ENCODE measurements around the gene KIAA1671.

The KIAA1671 gene

DNA sequence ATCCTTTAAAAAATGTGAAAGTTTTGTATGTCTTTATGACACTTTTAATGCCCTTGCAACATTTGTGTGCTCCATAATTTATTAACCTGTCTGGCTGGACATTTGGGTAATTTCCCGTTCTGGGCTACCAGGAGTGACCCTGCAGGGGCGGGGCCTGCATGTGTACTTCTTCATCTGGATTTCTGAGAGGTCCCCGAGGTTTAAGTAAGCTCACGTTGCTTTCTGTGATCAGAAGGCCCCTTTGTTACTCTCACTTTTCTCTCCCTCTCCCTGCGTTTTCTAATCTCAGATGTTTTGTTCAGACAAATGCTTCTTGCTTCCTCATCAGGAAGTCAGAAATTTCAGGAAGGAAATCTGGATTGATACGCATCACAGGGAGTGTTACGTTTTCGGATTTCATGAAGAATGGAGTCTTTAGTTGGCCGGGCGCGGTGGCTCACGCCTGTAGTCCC, 168.3 kb downstream of the KIAA1671 start:
- DNase-seq: no peak

DNA sequence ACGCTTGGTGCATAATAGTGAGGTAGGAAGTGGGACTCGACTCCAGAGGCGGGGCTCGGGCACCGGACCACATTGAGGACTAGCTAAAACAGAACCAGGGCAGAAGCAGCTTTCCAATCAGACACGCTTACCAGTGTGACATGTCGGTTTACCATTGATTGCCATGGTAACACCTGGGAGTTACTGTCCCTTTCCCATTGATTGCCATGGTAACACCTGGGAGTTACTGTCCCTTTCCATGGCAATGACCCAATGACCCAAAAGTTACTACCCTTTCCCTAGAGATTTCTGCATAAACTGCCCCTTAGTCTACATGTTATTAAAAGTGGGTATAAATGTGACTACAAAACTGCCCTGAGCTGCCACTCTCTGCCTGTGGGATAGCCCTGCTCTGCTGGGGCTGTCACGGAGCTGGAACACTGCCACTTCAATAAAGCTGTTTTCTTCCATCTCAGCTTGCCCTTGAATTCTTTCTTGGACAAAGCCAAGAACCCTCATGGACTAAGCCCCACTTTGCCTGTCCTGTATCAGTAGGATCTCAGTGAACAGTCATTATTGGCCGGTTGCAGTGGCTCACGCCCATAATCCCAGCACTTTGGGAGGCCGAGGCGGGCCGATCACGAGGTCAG, 169.7 kb downstream of the KIAA1671 start:
- no peak for DNase-seq

DNA sequence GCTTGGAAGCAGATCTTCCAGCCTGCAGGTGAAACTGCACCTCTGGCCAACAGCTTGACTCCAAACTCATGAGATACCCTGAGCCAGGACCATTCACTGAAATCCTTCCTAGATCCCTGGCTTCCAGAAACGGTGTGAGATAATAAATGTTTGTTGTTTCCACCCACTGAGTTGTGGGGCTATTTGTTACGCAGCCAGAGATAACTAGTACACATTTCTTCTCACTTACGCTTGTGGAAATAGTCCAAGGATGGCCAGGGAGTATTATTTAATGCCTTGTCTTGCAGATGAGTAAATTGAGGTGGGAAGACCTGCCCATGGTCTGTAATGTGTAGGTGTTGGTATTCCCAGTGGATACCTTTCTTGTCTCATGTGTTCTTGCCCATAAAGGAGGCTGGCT, 171.2 kb downstream of the KIAA1671 start:
- DNase-seq: no peak

DNA sequence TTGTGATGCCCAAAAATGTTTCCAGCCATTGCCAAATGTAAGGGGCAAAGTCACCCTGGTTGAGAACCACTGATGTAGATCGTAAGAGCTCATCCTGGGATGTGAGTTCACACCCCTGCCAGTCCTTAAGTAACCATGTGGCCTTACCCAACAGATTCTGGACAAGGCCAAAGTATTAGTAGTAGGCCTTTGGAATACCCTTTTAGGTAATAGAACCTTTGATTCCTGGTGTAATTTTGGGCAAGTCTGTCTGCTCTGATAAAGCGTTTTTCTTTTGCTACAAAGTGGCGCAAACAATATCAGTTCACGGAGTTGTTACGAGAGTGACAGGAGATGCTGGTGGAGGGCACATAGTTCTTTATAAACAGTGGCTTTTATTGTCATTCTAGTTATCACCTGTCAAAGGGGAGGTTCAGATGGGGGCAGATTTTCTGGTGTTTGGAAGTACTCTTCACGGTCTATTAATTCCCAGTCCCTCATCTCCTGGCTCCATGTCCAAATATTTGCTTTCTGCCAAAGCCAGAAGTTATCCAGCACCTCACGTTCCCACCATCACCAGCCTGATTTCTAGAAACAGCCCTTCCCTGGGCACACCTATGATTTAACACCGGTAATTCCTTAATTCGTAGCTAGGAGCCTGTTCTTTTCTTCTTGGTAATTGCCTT, 173.3 kb downstream of the KIAA1671 start:
- DNase-seq: no peak

DNA sequence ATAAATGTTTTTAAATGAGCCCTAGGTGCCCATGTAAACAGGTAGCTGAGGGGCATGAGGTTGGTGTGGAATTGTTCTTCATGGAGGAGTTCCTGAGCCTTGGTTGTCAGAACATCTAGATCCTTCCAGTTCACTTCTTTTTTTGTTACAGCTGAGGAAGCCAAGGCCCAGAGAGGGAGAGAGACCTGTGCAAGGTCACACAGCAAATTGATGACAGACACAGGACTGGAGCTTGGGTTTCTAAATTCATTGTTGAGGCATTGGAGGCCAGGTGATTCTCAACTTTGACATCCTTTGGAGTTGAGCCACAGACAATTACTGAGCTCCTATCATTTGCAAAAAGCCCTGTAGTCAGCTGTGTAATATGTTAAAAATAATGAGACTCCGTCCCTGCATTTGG, 174.0 kb downstream of the KIAA1671 start:
- no peak for DNase-seq

DNA sequence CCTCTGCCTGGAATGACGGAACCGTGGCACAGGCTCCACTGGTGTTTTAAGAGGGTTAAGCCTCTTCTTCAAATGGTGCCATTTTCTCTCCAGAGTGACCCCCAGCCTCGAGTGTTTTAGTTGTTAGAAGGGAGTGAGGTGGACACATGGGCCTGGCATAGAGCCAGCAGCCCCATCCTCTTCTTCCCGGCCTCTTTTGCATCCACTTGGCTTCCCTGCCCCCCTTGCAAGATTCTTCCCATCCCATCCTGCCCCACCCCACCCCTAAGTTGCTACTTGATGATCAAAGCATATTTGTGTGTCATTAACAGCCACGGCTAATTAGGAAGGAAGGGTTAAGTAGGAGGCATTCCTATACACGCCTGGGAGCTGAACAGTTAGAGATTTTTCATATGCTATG, 174.8 kb downstream of the KIAA1671 start:
- DNase-seq: no peak

DNA sequence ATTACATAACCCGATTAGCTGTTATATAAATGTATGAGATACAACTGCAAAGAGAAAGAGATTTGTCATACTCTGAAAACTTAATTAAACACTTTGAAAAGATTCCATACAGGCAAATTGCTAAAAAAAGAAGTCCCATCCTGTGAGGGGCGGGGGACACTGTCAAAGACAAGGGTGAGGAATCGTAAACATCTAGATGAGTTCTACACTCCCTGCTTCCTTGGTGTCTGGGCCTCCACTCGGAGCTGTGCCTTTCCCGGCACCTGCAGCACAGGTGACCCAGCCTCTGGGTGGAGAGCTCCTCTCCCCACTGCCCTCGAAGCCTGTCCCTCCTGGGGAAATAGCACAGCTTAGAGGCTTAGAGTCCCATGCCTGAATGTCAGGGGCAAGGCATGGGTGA, 177.9 kb downstream of the KIAA1671 start:
- DNase-seq: no peak

DNA sequence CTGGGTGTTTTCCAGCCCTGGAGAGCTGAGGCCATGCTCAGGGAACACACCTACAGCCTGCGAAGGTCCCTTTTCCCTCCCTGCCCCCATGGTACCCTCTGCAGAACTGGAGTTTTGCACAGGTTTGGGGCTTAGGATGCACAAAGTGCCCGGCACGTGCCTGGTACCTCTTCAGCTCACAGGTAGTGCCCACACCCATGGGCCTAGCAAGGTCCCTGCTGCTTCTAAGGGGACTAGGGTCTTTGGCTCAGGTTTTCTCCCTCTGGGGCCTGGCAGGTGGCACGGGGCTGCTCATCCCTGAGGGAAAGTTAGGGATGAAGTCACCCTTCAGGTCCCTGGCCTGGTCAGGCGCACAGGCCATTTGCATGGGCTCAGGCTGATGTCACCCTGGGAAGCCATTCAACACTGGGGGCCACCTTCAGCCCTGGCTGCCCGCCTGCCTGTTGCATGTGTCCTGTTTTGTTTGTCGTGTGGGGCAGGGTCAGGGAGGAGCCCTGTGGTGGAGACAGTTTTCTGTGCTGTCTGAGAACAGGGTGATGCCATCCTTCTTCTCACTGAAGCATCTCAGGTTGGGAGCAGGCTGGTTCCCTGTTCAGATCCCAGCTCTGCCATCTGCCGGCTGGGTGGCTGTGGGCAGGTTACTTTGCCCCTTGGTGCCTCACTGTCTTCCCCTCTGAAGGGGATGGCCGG, 178.8 kb downstream of the KIAA1671 start:
- DNase-seq: no peak

DNA sequence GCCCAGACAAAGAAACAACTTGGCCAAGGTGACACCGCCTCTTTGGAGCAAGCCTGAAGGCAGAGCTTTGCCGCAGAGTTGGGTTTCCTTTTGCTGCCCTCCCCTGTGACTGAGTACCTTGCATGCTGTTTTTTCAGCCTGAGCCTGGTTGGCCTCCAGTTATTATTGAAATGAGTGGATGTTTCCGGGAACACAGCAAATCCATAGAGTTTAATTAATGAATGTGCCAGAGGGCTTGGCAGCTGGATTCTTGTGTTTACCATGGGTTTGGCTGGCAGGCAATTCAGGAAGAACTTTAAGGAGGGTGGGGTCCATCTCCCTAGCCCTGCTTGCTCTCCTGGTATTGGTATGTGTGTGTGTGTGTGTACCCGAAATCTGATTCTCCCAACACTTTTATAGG, 181.5 kb downstream of the KIAA1671 start:
- no peak for DNase-seq

DNA sequence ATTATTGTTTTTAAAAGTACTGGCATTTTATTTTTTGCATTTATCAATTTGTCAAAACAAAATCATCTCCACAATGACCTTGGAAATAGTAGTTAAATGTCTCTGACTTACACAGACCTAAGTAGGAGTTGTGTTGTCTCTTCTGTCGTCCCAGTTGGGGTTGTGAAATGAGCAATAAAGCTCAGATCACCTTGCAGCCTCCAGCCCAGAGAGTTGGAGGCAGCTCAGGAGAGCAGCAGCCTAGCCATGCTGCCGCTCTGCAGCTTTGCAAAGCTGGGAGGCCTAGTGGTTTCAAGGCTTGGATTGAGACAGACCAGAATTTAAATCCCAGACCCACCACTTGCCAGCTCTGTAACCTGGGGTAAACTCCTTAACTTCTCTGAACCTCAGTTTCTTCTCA, 181.9 kb downstream of the KIAA1671 start:
- no peak for DNase-seq

DNA sequence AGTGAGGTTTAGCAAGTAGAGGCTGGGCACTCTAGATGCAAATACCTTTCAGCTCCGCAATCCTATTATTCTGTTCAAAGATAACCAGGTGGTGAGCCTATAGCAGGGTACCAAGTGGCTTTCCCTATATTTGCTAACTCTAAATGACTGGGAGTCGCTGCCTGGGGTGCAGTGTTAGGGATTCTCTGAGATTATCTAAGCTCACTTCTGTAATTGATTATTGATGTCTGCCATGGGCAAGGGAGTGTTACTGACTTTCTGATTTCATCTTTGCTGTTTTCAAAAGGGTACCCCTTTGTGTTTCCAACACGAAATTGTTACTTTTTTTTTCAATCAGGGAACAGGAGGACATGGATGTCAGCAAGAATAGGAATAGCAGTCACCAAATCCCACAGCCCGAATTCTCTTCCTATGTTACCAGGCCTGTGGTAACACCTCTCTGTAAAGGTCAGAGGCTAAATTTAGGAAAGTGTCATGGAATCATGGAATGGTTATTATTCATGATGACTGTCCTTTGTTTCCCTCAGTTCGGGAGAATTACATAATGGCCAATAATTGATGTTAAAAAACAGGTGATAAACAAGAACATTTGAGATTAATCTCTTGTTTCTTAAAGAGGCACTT, 184.5 kb downstream of the KIAA1671 start:
- DNase-seq: no peak

DNA sequence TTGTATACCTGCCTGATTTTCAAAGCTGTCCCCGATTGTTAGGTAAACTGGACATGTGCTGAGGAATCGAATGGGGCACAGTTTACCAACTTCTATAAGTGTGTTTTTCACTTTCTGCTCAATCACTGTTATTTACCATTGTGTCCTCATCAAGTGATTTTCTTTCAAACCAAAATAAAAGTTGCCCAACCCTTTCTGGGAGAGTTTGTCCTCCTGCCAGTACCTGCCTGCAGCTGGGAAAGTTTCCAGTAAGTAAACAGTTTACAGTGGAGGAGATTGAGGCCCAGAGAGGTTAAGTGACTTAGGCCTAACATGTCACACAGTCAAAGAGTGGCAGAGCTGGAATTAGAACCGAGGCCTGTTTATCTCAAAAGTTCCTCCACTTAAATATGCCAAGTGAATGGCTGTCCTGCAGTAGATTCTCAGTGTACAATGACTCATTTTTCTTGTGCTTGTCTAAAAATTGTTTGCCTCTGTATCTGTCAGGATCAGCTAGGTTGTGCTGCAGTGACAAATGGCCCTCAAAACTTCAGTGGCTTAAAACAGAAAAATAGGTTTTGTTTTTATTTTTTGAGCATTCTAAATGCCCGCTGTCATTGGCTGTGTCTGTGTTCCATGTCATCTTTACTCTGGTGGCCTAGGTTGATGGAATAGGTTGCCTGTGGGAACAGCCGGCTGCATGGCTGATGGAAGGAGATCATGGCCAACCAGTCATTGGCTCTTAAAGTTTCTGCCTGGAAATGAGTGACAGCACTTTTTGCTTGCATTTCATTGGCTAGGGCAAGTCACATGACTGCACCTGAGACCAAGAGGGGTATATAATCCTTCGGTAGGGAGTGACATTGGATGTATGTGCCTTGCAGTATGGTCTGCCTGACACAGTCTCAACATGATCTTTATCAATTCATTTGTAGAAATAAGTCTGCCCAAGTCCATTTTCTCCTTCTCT, 185.3 kb downstream of the KIAA1671 start:
- peak; percentile 8 for DNase-seq

DNA sequence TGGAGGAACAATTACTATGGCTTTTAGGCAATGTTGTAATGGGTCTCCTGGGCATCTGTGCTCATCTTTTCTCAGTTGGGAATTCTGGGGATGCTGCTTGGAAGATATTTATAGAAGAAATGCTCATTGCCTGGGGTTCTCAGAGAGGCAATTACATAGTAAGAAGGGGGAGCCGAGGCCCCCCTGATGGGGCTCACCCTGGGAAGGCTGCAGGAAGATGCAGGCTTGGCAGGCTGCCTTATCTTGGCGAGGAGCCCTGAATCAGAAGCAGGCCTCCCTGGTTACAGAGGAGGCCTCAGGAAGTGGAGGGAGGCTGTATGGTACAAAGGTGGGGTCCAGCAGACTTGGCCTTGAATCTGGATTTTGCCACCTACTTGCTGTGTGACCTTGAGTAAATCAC, 186.5 kb downstream of the KIAA1671 start:
- no peak for DNase-seq

DNA sequence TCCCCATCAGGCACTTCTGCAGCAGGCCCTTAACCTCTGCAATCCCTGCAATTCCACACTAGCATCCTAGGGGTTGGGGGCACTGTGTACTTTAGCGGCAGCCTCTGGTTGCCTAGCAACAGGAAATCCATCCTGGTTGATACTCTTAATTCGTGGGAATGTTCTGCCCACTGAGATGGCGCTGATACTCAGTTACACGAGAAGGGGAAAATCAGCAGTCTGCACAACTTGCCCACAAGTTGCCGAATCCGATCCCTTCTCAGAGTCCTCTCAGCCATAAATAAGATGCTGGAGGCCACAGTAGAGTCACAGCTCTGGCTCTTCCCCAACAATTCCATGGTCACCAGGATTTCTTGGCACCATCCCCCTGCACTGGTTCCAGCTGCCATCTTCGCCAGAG, 189.6 kb downstream of the KIAA1671 start:
- no peak for DNase-seq

DNA sequence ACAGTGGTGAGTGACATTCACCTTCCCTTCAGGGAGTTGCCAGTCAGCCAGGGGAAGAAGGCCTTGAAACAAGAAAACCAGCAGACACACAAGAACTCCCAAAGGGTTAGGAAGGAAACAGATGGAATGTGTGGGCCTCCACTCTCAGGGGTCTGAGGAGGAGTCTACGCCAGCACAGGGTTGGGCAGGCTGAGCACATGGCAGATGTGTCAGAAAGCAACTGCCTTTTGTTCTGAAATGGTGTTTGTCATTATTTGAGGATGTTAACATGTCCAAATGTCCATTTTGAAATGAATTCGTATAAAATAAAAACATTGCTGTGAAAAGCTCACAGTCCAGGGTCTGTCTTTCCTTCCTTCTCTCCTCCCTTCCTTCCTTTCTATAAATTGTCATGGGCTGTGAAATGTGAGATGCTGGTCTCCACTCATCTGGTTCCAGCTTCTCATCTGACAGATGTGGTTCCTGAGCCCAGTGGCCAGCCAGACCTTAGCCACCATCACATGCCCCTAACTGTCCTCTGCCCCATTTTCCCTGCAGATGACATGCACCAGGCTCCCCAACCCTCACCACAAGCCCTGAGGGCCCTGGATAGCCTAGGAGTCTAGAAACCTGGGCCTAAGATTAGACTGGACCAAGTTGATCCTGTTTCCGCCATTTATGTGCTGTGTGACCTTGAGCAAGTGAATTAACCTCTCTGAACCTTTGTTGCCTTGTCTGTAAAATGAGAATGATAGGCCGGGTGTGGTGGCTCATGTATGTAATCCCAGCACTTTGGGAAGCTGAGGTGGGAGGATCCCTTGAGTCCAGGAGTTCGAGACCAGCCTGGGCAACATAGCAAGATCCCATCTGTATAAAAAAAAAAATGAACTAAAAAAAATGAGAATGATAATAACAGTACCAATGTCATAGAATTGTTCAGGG, 190.9 kb downstream of the KIAA1671 start:
- DNase-seq: no peak

DNA sequence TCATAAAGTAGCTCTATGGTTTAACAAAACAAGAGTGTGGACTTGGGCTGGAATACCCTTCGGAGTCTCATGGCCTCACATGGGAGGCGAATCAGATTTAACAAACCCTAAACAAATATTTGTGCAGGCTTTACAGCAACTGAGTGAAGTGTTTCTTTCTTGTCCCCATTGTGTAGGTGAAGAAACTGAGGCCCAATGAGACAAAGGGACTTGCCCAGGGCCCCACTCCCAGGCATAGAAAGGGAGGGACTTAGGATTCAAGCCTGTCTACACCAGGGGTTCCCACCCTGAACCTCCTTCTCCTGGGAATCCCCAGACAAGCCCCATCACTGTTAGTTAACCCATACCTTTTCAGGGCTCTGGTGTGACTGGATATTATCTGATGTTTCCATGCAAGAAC, 192.0 kb downstream of the KIAA1671 start:
- no peak for DNase-seq

DNA sequence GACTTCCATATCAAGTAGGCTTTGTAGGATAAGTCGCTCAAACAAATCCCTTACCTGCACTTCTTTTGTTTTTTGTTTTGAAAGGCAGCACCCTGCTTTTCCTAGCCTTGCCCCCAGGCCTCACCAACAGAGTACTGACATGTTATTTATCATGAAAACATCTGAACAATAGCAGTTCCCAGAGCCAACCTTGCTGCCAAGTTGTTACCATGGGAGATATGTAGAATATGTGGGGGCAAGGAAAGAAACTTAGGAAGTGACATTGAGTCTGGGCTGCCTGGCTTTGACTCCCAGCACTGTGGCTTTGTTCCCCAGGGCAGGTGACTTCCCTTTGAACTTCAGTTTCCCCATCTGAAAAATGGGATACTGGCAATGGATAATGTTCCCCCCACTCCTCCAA, 193.8 kb downstream of the KIAA1671 start:
- no peak for DNase-seq

DNA sequence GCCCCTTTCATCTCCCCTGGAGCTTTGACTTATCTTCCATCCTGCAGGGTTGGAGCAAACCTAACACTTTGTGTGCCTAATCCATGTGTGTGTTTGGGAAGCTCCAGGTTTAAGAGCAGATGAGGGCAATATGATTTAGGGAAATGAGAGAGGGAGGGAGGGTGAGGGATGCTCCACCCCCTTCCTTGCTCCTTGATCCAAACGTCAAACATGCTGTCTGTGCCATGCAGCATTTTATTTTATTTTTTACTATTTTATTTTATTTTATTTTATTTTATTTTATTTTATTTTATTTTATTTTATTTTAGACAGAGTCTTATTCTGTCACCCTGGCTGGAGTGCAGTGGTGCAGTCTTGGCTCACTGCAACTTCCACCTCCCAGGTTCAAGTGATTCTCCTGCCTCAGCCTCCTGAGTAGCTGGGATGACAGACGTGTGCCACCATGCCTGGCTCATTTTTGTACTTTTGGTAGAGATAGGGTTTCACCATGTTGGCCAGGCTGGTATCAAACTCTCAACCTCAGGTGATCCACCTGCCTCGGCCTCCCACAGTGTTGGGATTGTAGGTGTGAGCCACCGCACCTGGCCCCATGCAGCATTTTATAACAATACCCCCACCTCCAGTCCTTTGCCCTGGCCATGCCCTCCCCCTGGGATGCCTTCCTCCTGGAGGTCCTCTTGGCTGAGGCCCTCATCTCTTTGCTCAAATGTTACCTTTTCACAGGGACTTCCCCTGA, 194.6 kb downstream of the KIAA1671 start:
- no peak for DNase-seq

DNA sequence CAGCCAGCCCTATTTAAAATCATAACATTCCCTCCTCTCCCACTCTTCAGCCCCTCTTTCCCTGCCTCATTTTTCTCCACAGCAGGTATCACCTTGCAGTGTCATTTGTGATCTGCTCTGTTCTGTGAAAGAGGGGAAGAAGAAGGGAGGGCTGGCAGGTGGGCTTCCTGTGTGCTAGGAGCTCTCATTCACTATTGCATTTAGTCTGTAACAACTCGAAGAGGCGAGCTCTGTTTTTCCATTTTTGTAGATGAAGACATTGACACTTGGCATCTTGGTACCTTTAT, 195.1 kb downstream of the KIAA1671 start:
- DNase-seq: no peak

DNA sequence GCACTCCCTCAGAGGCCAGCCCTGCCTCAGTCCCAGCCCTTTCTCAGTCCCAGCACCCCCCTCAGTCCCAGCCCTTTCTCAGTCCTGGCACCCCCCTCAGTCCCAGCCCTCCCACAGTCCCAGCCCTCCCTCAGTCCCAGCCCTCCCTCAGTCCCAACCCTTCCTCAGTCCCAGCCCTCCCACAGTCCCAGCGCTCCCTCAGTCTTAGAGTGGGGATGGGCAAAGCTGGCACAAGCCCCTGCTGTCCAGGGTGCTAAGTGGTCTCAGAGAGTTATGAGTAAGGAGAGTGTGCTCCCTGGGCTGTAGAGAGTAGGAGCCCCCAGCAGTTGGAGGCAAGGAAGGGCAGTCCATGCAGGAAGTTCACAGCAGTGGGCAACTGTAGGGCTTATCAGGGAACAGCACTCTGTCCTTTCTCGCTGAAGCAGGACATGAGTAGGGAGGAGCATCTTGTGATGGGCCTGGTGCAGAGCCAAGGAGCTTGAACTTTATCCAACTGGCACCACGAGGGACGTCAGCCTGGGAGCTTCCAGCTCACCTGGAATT, 195.7 kb downstream of the KIAA1671 start:
- no peak for DNase-seq

DNA sequence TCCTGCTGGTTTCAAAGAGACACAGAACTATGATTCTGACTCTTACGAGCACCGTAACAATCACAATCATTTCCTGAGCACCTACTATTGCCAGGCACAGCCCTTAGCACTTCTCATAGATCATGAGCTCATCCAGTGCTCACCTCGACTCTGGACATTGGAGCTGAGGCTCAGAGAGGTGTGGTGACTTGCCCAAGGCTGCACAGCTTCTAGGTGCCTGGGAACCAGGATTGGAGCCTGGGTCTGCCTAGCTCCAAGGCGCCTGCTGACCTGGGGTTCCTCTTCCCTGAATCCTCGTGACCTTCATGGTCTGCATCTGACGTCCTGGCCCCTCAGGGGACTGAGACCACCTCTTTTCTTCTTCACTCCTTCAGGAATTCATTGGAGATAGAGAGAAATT, 196.5 kb downstream of the KIAA1671 start:
- no peak for DNase-seq
